Measurements from ENCODE around the gene SMIM1. TPM values are rescaled to one million over a fixed set of nuclear protein-coding genes. Genes with fewer than 3 reads are reported as not detected.

The SMIM1 gene
- total RNA-seq, 1 experiment from 2014 or later = 7.1 TPM

- intact Hi-C loops (cut with micrococcal nuclease; ENCODE audit: unreplicated experiment) = no loop called here
Measured at GRCh38 chr1:3729594-3730542, 42.7 kb upstream of the SMIM1 start.

GRCh38 chr1:3730543-3731247 is 41.9 kb upstream of the SMIM1 start:
- intact Hi-C loops (cut with micrococcal nuclease; ENCODE audit: unreplicated experiment) = no loop called here
- POLR2A ChIA-PET = no interaction called here

More at GRCh38 chr1:3729594-3730542, 42.7 kb upstream of the SMIM1 start:
- Histone ChIP-seq H3K4me3 (ENCODE audit: low read depth, low read length) (no peak overlapping the region), H3K27me3 (replicated peaks; ENCODE audit: control insufficient read depth, insufficient read depth, low read length) (no peaks in the 10 kb centered on the region), H3K9me3 (no peaks in the 10 kb centered on the region), H3K36me3 (ENCODE audit: control insufficient read depth, insufficient read depth, low read length) (no peaks in the 10 kb centered on the region), H3K4me1 (no peaks in the 10 kb centered on the region)
- Mint-ChIP-seq H3K4me3 (ENCODE audit: unreplicated experiment) (no peak overlapping the region), H3K36me3 (ENCODE audit: insufficient read depth, unreplicated experiment) (no peaks in the 10 kb centered on the region), H3K4me1 (ENCODE audit: low read depth, unreplicated experiment) (no peaks in the 10 kb centered on the region), H3K9me3 (ENCODE audit: unreplicated experiment) (no peaks in the 10 kb centered on the region), H3K27me3 (ENCODE audit: insufficient read depth, unreplicated experiment) (no peaks in the 10 kb centered on the region), H3K27ac (ENCODE audit: unreplicated experiment) (no peak overlapping the region)
- ChIA-PET POLR2A (no interaction called here), CTCF (no interaction called here)
- no peak for TF ChIP-seq CTCF (IDR thresholded peaks at IDR 0.05; ENCODE audit: insufficient read depth in 1 of 2, low read depth in 1 of 2, low read length in 1 of 2, severe bottlenecking in 1 of 2, unreplicated experiment in 1 of 2)
- BruUV-seq (replicated peaks) = no TSS peak
- no peak for DNase-seq

More at GRCh38 chr1:3730543-3731247, 41.9 kb upstream of the SMIM1 start:
- Mint-ChIP-seq H3K4me3 (ENCODE audit: unreplicated experiment) (no peak overlapping the region), H3K4me1 (ENCODE audit: low read depth, unreplicated experiment) (no peaks in the 10 kb centered on the region), H3K36me3 (ENCODE audit: insufficient read depth, unreplicated experiment) (no peaks in the 10 kb centered on the region), H3K27ac (ENCODE audit: unreplicated experiment) (no peak overlapping the region), H3K9me3 (ENCODE audit: unreplicated experiment) (no peaks in the 10 kb centered on the region), H3K27me3 (ENCODE audit: insufficient read depth, unreplicated experiment) (no peaks in the 10 kb centered on the region)
- Histone ChIP-seq H3K9me3 (no peaks in the 10 kb centered on the region), H3K36me3 (ENCODE audit: control insufficient read depth, insufficient read depth, low read length) (no peaks in the 10 kb centered on the region), H3K4me1 (no peaks in the 10 kb centered on the region), H3K27me3 (replicated peaks; ENCODE audit: control insufficient read depth, insufficient read depth, low read length) (no peaks in the 10 kb centered on the region), H3K4me3 (ENCODE audit: low read depth, low read length) (no peak overlapping the region)
- TF ChIP-seq CTCF (IDR thresholded peaks at IDR 0.05; ENCODE audit: insufficient read depth in 1 of 2, low read depth in 1 of 2, low read length in 1 of 2, severe bottlenecking in 1 of 2, unreplicated experiment in 1 of 2) = no peak
- CTCF ChIA-PET = no interaction called here
- BruUV-seq (replicated peaks) = no TSS peak
- DNase-seq = no peak
